ENCODE results near the gene ATRN. TPM values are rescaled to one million over a fixed set of nuclear protein-coding genes. Genes with fewer than 3 reads are reported as not detected.

Gene ATRN
- total RNA-seq, 1 experiment from 2014 or later, result 19.9 TPM

DNA sequence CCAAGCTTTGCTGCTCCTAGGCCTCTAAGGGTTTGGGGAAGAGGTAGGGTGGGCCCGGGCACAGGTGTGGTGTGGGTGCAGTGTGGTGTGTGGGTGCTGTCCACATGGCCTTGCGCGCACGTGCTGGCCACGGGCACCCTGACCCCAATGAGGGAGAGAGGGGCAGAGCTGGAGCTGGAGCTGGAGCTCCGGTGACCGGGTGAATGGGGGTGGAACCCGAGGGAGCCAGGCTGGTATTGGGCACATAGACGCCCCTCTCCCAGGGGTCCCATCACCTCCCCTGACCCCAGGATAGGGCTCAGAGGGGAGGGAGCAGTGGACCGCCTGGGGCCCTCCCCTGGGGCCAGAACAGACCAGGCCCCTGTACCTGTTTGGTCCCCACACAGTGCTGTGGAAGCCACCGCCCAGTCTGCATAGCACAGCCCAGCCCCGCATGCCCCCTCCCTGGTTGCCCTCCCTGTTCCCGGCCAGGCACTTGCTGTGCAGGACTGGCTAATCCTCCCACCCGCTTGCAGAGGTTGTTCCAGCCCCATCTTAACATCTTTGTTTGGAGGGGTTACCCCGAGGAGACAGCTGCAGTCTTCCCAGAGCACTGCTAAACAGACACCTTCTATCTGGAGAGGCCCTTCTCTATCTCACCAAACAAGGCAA lies 210.0 kb downstream of the ATRN start (continued):
- TF ChIP-seq, protein P1, sequence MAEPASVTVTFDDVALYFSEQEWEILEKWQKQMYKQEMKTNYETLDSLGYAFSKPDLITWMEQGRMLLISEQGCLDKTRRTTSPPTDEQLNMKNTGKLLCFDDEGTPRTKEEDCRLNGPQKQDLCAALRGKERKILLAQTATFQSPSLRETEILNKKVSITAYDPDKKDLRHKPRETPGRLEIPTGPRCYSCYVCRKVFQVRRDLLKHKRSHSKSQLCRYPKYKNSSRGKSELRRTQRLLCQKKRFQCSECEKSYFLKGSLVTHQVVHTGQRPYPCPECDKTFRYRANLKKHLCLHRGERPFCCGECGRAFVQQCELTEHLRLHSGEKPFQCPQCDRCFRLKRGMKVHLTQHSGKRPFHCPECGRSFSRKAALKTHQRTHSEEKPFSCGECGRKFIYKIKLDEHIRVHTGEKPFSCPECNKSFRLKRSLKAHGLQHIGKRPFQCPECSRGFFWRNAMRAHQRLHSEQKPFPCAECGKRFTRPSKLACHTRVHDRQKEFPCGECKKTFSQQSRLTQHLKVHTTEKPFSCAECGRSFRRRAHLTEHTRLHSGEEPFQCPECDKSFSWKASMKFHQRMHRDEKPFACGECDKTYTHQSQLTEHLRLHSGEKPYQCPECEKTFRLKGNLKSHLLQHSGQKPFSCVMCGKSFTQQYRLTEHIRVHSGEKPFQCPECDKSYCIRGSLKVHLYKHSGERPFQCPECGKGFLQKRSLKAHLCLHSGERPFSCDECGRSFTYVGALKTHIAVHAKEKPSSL (CRISPR knock-in tag; conservative IDR thresholded peaks at IDR 0.05), result no peak
- TF ChIP-seq ZNF138 (CRISPR knock-in tag; conservative IDR thresholded peaks at IDR 0.05) (no peak), NFYB (CRISPR knock-in tag; conservative IDR thresholded peaks at IDR 0.05; ENCODE audit: low read depth) (no peak)

DNA sequence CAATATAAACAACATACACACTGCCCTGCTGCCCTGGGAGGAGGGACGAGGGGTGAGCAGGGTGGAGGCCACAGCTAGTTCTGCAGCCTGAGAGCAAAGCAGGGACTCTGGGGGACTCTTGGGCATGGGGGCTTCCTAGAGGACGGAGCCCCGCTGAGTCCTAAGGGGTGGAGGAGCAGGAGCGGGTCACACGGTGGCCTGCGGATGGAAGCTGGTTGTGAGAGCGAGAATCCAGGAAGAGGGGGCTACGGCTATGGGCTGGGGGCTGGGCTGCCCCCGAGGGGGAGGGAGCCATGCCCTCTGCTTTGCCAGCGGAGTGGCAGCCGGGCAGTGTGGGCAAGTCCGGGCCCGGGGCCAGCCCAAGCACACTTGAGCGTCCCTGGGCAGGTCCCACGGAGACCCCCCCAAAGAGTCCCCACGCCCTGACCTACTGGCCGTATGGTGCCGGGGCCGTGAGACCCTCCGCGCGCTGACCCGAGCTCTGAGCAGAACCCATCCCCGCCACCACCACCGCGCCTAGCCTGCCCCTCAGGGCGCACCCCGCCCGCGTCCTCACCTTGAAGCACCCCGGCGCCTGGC lies 210.6 kb downstream of the ATRN start:
- 0 out of 2 replicates have a peak, but pooled peaks have one; percentile 25 for TF ChIP-seq FOXP1 (CRISPR knock-in tag; IDR thresholded peaks at IDR 0.05; ENCODE audit: borderline replicate concordance)
- no peak for TF ChIP-seq NR1H2 (CRISPR knock-in tag; IDR thresholded peaks at IDR 0.05)
- TF ChIP-seq ZNF232 (CRISPR knock-in tag; IDR thresholded peaks at IDR 0.05), result no peak
- TF ChIP-seq CBFB (CRISPR knock-in tag; IDR thresholded peaks at IDR 0.05; ENCODE audit: low read depth), result no peak
- no peak for TF ChIP-seq PRRX2 (CRISPR knock-in tag; IDR thresholded peaks at IDR 0.05)
- no peak for TF ChIP-seq ZNF671 (CRISPR knock-in tag; IDR thresholded peaks at IDR 0.05)
- no peak for TF ChIP-seq TEAD4 (CRISPR knock-in tag; IDR thresholded peaks at IDR 0.05)
- TF ChIP-seq FOXK1 (CRISPR knock-in tag; IDR thresholded peaks at IDR 0.05), result no peak
- Mint-ChIP-seq H3K4me1 (peaks cover 36% of the 10 kb centered on the region), H3K27ac (no peak overlapping the region), H3K36me3 (no peaks in the 10 kb centered on the region), H3K9me3 (no peaks in the 10 kb centered on the region), H3K27me3 (ENCODE audit: low read depth) (peaks cover 21% of the 10 kb centered on the region), H3K4me3 (peak overlapping the region; percentile 70)
- no peak for DNase-seq (ENCODE audit: low spot score)
- CTCF ChIA-PET, result interaction anchor here (0.6 to 3.9 kb wide), 19 partner anchors 9 to 137 kb away, joined by 3 to 38 read pairs (median 4); partner anchors contain the start of genes ADISSP, CENPB and SPEF1
- no peak; the same call in 1 of the 2 replicates for ATAC-seq
- POLR2A ChIA-PET, result interaction anchor here (0.6 to 1.0 kb wide), 3 partner anchors 29 to 77 kb away, joined by 3 to 5 read pairs (median 4); no protein-coding TSS in a partner anchor

DNA sequence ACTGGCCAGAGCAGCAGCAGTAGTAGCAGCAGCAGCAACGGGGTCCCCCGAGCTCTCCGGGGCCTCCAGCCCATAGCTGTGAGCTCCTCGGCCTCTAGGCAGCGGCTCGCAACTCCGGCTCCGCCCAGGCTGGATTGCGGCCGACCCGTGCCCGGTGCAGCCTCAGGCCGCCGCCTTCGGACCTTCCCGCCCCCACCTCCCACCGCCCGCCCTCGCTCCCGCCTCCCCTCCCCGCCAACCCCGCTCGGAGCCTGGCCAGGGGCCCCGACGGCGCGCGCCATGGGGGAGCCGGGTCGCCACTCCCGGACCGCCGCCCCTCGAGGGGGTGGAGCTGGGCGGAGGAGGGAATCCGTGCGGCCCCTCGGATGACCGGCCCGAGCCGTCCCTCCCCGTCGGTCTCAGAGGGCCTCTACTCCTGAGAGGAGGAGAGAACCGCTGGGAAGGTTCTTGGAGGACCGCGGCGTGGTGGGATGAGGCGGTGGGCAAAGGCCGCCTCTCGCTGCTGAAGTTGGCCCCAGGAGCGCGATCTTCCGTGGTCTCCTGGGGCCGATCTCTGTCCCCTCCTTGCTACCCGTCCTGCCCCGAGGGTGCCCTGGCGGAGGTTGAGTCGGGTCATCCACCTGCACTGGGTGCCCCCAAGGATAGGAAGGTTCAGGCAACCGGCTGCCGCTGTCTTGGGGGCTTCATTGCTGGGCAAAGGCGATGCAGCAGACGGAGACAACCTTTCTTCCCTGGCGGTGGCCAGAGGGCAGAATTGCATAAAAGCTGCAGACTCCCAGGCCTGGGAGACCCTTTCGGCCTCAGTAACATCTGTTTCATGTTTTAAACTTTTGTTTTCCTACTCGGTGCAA lies 211.3 kb downstream of the ATRN start, which contains the start of gene ADAM33:
ADAM33 (minus strand) TSS at position 80 of the 851 bp plus-strand sequence; CDS start at position 74, 6 bp downstream.
- no peaks in the 10 kb centered on the region for H3K36me3 Mint-ChIP-seq
- H3K9me3 Mint-ChIP-seq, result no peaks in the 10 kb centered on the region
- CTCF ChIA-PET, result interaction anchor here (0.7 to 3.9 kb wide), 19 partner anchors 10 to 399 kb away, joined by 3 to 38 read pairs (median 4); partner anchors contain the start of genes ADISSP, CENPB and SPEF1
- peak within 1 kb of the TSS; percentile 70 for H3K4me3 Mint-ChIP-seq
- H3K27me3 Mint-ChIP-seq (ENCODE audit: low read depth), result peaks cover 20% of the 10 kb centered on the region
- ATAC-seq (peak; percentile 49), DNase-seq (ENCODE audit: low spot score) (peak; percentile 51)
- H3K4me1 Mint-ChIP-seq, result peaks cover 38% of the 10 kb centered on the region
- POLR2A ChIA-PET, result interaction anchor here (0.7 to 1.0 kb wide), 3 partner anchors 29 to 76 kb away, joined by 3 to 7 read pairs (median 5); no protein-coding TSS in a partner anchor
- no peak within 1 kb of the TSS for H3K27ac Mint-ChIP-seq
- TF ChIP-seq, protein P2, sequence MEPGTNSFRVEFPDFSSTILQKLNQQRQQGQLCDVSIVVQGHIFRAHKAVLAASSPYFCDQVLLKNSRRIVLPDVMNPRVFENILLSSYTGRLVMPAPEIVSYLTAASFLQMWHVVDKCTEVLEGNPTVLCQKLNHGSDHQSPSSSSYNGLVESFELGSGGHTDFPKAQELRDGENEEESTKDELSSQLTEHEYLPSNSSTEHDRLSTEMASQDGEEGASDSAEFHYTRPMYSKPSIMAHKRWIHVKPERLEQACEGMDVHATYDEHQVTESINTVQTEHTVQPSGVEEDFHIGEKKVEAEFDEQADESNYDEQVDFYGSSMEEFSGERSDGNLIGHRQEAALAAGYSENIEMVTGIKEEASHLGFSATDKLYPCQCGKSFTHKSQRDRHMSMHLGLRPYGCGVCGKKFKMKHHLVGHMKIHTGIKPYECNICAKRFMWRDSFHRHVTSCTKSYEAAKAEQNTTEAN (CRISPR knock-in tag; IDR thresholded peaks at IDR 0.05), result no peak
- TF ChIP-seq CBFB (CRISPR knock-in tag; IDR thresholded peaks at IDR 0.05; ENCODE audit: low read depth), result no peak
- TF ChIP-seq RELA (CRISPR knock-in tag; IDR thresholded peaks at IDR 0.05; ENCODE audit: borderline replicate concordance), result no peak
- TF ChIP-seq, protein P3, sequence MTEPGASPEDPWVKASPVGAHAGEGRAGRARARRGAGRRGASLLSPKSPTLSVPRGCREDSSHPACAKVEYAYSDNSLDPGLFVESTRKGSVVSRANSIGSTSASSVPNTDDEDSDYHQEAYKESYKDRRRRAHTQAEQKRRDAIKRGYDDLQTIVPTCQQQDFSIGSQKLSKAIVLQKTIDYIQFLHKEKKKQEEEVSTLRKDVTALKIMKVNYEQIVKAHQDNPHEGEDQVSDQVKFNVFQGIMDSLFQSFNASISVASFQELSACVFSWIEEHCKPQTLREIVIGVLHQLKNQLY (CRISPR knock-in tag; IDR thresholded peaks at IDR 0.05), result no peak
- TF ChIP-seq ZNF219 (CRISPR knock-in tag; IDR thresholded peaks at IDR 0.05; ENCODE audit: borderline replicate concordance), result no peak
- TF ChIP-seq RORB (CRISPR knock-in tag; IDR thresholded peaks at IDR 0.05), result no peak
- no peak for TF ChIP-seq ZBTB21 (CRISPR knock-in tag; IDR thresholded peaks at IDR 0.05; ENCODE audit: borderline replicate concordance)
- 0 out of 2 replicates have a peak, but pooled peaks have one; percentile 6 for TF ChIP-seq ZNF423 (CRISPR knock-in tag; IDR thresholded peaks at IDR 0.05)
- no peak for TF ChIP-seq SMAD3 (CRISPR knock-in tag; IDR thresholded peaks at IDR 0.05; ENCODE audit: borderline replicate concordance)
- TF ChIP-seq, protein P4, sequence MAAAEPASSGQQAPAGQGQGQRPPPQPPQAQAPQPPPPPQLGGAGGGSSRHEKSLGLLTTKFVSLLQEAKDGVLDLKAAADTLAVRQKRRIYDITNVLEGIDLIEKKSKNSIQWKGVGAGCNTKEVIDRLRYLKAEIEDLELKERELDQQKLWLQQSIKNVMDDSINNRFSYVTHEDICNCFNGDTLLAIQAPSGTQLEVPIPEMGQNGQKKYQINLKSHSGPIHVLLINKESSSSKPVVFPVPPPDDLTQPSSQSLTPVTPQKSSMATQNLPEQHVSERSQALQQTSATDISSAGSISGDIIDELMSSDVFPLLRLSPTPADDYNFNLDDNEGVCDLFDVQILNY (CRISPR knock-in tag; IDR thresholded peaks at IDR 0.05), result no peak
- TF ChIP-seq ZNF138 (CRISPR knock-in tag; conservative IDR thresholded peaks at IDR 0.05), result 0 out of 2 replicates have a peak, but pooled peaks have one; percentile 28
- TF ChIP-seq MYBL2 (CRISPR knock-in tag; IDR thresholded peaks at IDR 0.05), result no peak
- TF ChIP-seq ZNF317 (CRISPR knock-in tag; IDR thresholded peaks at IDR 0.05; ENCODE audit: borderline replicate concordance, low read depth), result no peak
- no peak for TF ChIP-seq TEAD4 (CRISPR knock-in tag; IDR thresholded peaks at IDR 0.05)
- no peak for TF ChIP-seq NR1H2 (CRISPR knock-in tag; IDR thresholded peaks at IDR 0.05)
